Measurements from ENCODE around the gene MIB2.

- TF ChIP-seq, protein P1, sequence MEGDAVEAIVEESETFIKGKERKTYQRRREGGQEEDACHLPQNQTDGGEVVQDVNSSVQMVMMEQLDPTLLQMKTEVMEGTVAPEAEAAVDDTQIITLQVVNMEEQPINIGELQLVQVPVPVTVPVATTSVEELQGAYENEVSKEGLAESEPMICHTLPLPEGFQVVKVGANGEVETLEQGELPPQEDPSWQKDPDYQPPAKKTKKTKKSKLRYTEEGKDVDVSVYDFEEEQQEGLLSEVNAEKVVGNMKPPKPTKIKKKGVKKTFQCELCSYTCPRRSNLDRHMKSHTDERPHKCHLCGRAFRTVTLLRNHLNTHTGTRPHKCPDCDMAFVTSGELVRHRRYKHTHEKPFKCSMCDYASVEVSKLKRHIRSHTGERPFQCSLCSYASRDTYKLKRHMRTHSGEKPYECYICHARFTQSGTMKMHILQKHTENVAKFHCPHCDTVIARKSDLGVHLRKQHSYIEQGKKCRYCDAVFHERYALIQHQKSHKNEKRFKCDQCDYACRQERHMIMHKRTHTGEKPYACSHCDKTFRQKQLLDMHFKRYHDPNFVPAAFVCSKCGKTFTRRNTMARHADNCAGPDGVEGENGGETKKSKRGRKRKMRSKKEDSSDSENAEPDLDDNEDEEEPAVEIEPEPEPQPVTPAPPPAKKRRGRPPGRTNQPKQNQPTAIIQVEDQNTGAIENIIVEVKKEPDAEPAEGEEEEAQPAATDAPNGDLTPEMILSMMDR (IDR thresholded peaks at IDR 0.05): no peak
- TF ChIP-seq EP300 (IDR thresholded peaks at IDR 0.05): no peak
These were observed 4.6 kb downstream of the MIB2 start for GRCh38 chr1:1619917-1620361.
